ENCODE measurements around the gene AGAP1. TPM values are rescaled to one million over a fixed set of nuclear protein-coding genes. Genes with fewer than 3 reads are reported as not detected.

AGAP1 gene
- polyA plus RNA-seq, 1 experiment, result 12.4 TPM

GRCh38 chr2:236169151-236169721 is 675.4 kb downstream of the AGAP1 start:
- ChIA-PET POLR2A (no interaction called here), CTCF (interaction anchor here (1.0 to 2.4 kb wide), 6 partner anchors 8 to 390 kb away, joined by 3 to 14 read pairs (median 6); no protein-coding TSS in a partner anchor)
- TF ChIP-seq CTCF (IDR thresholded peaks at IDR 0.05; ENCODE audit: low read depth, low read length), result no peak

GRCh38 chr2:236169741-236170589 is 676.1 kb downstream of the AGAP1 start:
- DNase-seq (ENCODE audit: low read depth, low spot score), result no peak
- Histone ChIP-seq H3K4me3 (ENCODE audit: low read depth, low read length) (no peak overlapping the region), H3K27ac (ENCODE audit: low read depth, low read length) (no peak overlapping the region), H3K9me3 (ENCODE audit: control insufficient read depth, insufficient read depth, low read length) (peaks cover 22% of the 10 kb centered on the region; the same call in 1 of the 2 replicates), H3K27me3 (ENCODE audit: control insufficient read depth, insufficient read depth, low read length) (peaks cover 93% of the 10 kb centered on the region)
- CTCF ChIA-PET, result interaction anchor here (1.0 to 2.5 kb wide), 5 partner anchors 7 to 391 kb away, joined by 4 to 14 read pairs (median 8); no protein-coding TSS in a partner anchor
- POLR2A ChIA-PET, result no interaction called here
- no peak for TF ChIP-seq CTCF (IDR thresholded peaks at IDR 0.05; ENCODE audit: low read depth, low read length)

More at GRCh38 chr2:236169151-236169721, 675.4 kb downstream of the AGAP1 start:
- Histone ChIP-seq H3K27ac (ENCODE audit: low read depth, low read length) (no peak overlapping the region), H3K9me3 (ENCODE audit: control insufficient read depth, insufficient read depth, low read length) (peaks cover 22% of the 10 kb centered on the region; the same call in 1 of the 2 replicates), H3K27me3 (ENCODE audit: control insufficient read depth, insufficient read depth, low read length) (peaks cover 93% of the 10 kb centered on the region), H3K4me3 (ENCODE audit: low read depth, low read length) (no peak overlapping the region)
- no peak for DNase-seq (ENCODE audit: low read depth, low spot score)

- CTCF ChIA-PET, result interaction anchor here (2.4 to 2.5 kb wide), 2 partner anchors 10 to 391 kb away, joined by 8 to 14 read pairs; no protein-coding TSS in a partner anchor
- POLR2A ChIA-PET, result no interaction called here
- Histone ChIP-seq H3K4me3 (ENCODE audit: low read depth, low read length) (no peak overlapping the region), H3K27me3 (ENCODE audit: control insufficient read depth, insufficient read depth, low read length) (peaks cover 93% of the 10 kb centered on the region), H3K27ac (ENCODE audit: low read depth, low read length) (no peak overlapping the region), H3K9me3 (ENCODE audit: control insufficient read depth, insufficient read depth, low read length) (peaks cover 21% of the 10 kb centered on the region; the same call in 1 of the 2 replicates)
- no peak for TF ChIP-seq CTCF (IDR thresholded peaks at IDR 0.05; ENCODE audit: low read depth, low read length)
- DNase-seq (ENCODE audit: low read depth, low spot score), result no peak
Observed at GRCh38 chr2:236170590-236171165, 676.8 kb downstream of the AGAP1 start.

GRCh38 chr2:236171181-236171679 is 677.4 kb downstream of the AGAP1 start:
- peaks cover 87% of the 10 kb centered on the region for H3K27me3 ChIP-seq (ENCODE audit: control insufficient read depth, insufficient read depth, low read length)
- DNase-seq (ENCODE audit: low read depth, low spot score), result no peak
- no peak overlapping the region for H3K4me3 ChIP-seq (ENCODE audit: low read depth, low read length)
- no peak overlapping the region for H3K27ac ChIP-seq (ENCODE audit: low read depth, low read length)
- H3K9me3 ChIP-seq (ENCODE audit: control insufficient read depth, insufficient read depth, low read length), result peaks cover 16% of the 10 kb centered on the region; the same call in 1 of the 2 replicates
- ChIA-PET POLR2A (no interaction called here), CTCF (interaction anchor here (0.7 to 2.5 kb wide), 3 partner anchors 9 to 392 kb away, joined by 3 to 14 read pairs (median 8); no protein-coding TSS in a partner anchor)
- no peak for TF ChIP-seq CTCF (IDR thresholded peaks at IDR 0.05; ENCODE audit: low read depth, low read length)

Data from AG04450 (cell line).